AG20443 (cell line): ENCODE measurements around the gene TMEM52.

Source experiments
- DNase-seq: peaks from one replicate; pipeline ENCODE4 v3.0.0; 2012; ENCODE audit warnings: low spot score, mixed read lengths

TMEM52 gene

GRCh38 chr1:1873186-1873585 lies 45.9 kb downstream of the TMEM52 start:
- DNase-seq = no peak

- no peak for DNase-seq
Observed at GRCh38 chr1:1872329-1872994, 46.6 kb downstream of the TMEM52 start.

GRCh38 chr1:1869469-1869868 lies 49.6 kb downstream of the TMEM52 start:
- no peak for DNase-seq
